NCI-H128 (cell line): ENCODE measurements around the gene GAPDHS.

Experiments
- DNase-seq: peaks from one replicate; lab custom pipeline; 2025; ENCODE audit not compliant: unreplicated experiment; lab: John Stamatoyannopoulos, UW

The GAPDHS gene

DNA sequence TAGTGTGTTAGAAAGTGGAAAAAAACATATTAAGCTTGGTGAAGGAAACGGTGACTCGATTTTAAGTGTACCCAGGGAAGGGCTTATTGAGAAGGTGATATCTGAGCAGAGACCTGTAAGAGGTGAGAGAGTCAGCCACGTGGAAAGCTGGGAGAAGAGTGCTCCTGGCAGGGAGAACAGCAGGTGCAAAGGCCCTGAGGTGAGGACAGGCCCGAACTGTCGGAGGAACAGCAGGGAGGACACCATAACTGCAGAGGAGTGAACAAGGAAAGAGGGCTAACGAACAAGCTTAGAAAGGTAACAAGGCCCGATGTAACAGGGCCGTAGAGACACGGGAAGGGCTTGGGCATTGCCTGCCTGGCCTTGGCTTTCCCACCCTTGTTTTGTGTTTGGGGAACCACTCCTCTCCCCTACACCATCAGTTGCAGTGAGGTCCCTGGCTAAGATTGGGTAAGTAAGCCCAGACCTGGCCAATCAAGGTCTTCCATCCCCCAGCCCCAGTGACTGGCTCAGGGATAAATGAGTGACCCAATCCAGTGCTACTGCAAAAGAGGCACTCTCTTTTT is 22.9 kb downstream of the GAPDHS start:
- no peak for DNase-seq

DNA sequence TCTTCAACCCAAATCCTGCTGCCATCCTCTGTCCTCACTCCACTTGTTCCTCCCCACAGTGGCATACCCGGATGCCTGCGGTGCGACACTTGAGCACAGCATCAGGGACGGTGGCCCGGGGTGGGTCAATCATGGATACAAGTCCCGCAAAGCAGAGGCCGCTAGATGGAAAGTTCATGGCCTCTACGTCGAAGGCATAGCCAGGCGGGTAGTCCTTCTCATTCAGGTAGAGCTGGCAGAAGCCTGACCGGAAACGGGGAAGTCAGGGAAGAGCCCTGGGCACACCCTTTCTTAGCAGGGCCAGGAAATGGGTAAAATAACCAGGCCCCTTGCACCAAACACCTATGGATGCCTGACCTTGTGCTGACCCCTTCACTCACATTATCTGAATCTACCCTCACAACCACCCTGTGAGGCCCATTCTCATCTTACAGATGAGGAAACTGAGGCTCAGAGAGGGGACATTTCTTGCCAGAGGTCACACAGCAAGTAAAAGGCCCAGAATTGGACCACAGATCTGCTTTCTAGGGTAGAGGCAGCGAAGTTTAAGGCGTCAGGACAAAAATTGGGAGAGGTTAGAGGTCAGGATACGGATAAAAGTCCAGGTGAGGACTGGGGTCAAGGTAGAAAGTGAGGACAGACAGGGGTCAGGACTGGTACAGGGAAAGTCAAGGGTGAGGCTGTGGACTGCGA is 23.7 kb downstream of the GAPDHS start:
- DNase-seq: no peak

DNA sequence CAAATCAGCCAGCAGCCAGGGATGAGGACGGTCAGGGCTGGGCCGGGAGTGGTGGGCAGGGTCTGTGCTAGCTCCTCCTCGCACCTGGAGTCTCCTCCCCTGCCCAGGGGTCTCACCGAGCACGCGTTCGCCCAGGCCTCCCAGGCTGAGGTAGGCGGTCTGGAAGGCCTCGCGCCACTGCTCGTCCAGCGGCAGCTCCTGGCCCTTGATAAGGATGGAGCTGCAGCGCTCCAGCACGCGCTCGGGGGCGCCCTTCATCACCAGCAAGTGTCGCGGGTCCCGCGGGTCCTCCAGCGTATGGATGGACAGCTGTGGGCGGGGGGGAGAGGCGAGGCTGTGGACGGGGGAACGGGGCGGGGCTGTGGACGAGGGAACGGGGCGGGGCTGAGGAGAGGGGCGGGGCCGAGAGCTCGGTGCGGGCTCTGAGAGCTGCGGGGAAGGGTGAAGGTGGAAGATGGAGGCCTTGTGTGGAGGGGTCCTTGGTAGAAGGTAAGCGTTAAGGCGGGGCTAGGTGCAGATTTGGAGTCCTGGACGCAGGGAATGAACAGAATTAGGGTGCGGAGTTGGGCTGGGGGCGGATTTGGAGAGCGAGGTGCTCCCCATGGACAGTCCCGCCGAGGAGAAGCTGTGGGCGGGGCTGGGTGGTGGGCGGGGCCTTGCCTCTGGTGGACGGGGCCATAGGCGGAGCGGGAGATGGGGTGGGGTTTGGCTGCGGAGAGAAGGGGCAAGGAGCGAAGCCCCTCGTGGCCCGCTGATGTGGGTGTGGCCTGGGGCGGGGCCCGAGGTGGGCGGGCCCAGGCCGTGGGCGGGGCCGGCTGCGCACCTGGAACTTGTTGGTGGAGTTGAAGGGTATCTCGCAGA is 24.5 kb downstream of the GAPDHS start:
- no peak for DNase-seq

DNA sequence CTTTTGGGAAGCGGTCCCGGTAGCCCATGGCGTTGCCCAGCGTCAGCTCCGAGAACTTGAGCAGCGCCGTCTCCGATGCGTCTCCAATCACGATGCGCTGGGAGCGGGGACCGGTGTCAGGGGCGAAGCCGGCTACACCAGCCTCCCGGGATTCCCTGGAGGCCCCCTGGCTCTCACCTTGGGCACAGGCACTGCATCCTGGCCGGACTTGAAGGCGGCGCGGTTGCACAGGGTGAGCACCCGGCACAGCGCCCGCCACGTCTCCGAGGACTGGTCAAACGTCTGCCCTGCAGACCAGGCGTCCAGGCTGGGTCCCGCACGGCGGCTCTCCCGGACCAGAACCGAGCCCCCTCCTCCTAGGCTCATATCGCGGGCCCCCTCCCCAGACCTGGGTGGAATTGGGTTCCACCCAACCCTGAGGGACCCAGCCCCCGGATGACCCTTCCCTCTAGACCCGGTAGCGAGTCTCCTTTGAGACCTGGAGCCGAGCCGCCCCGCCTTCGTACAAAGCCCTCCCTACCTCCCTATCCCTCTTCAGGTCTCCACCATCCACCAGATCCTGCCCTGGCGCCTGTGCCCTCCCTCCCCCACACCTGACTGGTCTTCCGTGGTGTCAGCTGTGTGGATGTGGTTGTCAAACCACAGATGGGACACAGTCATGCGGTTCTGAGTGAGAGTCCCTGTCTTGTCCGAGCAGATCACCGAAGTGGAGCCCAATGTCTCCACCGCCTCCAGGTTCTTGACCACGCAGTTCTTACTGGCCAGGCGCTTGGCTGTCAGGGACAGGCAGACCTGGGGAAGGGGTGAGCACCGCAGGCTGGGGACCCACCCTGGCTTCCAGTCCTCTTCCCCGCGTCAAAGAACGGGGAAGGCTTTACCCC is 25.4 kb downstream of the GAPDHS start:
- no peak for DNase-seq

DNA sequence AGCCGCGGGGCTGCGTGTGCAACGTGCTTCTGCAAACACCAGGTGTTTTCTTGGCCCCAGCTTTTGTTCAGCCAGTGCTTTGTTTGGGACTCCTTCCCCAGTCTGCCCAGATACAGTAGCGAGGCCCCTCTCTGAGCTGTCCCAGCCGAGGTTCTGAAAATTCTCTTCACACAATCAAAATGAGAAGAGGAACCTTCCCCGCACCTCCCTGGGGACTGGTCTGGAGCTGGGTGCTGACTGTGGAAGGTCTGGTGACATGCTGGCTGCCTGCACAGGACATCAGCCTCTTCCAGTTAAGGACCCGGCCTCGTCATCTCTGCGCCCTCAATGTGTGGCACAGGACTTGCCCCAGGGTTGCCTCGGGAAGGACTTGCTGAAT is 26.0 kb downstream of the GAPDHS start:
- no peak for DNase-seq

DNA sequence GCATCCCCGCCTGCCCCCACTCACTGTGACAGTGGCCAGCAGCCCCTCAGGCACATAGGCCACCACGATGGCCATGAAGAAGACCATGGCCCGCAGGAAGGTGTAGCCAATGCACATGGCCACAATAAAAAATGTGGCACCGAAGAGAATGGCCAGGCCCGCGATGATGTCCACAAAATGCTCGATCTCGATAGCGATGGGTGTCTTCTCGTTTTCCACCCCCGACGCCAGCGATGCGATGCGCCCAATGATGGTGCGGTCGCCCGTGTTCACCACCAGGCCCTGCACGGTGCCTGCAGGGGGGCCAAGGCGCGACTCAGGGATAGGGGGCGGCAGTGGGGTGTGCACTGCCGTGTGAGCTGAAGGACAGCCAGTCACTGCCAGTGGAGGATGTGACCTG is 26.5 kb downstream of the GAPDHS start:
- DNase-seq: no peak

DNA sequence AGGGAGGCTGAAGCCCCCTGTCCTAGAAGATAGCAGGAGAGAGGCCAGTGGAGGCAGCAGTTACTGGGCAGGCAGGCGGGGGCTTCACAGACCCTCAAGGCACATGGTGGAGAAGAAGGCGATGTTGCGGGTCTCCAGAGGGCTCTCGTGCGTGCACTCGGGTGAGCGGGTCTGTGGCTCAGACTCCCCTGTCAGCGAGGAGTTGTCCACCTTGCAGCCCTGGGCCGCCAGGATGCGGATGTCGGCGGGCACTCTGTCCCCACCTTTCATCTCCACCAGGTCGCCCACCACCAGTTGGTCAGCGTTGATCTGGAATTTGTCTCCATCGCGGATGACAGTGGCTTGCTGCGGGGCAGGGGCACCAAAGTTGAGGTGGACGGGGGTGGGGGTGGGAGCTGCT is 27.0 kb downstream of the GAPDHS start:
- DNase-seq: no peak

DNA sequence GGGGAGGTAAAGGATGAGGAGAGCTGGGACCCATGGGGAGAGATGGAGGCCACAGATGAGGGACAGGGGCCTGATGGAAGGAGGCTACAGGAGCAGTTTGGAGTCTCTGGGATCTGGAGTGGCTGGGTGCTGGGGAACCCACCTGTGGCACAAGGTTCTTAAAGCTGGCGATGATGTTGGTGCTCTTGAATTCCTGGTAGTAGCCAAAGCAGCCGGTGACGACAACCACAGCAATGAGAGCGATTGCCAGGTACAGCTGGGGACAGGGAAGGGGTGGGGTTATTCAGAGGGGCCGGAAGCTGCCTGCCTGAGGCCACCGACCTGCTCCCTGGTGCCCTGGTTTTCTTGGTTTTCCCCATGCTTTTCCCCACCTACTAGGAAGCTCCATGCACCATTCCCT is 27.4 kb downstream of the GAPDHS start:
- no peak for DNase-seq

DNA sequence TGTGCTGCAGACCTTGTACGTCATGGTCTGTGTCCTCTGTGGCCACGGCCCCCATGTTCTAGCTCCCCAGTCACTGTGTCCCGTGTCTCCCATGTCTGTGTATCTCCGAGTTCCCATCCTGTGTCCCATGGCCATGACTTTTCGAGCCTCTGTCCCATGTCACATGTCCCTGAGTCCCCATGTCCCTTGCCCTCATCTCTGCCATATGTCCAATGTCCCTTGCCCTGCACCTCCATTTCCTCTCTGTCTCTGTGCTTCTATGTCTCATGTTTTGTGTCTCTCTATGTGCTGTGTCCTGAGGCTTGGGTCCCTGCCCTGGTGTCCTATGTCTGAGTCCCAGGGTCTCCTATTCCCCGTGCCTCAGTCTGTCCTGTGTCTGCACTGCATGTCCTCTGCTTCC is 28.2 kb downstream of the GAPDHS start:
- no peak for DNase-seq

DNA sequence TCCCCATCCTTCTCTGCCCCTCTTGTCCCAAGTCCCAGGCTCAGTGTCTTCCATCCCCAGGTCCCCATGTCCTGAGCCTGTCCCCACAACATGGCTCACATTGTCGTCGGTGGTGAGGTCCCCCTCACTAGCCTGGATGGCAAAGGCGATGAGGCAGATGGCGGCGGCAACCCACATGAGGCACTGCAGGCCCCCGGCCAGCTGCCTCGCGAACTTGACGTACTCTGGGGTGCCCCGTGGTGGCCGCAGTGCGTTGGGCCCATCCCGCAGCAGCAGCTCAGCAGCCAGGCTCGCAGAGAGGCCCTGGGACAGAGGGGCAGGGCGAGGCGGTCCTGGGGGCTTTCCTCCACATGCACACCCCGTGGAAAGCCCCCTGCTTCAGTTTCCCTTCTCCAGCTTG is 29.1 kb downstream of the GAPDHS start:
- no peak for DNase-seq

DNA sequence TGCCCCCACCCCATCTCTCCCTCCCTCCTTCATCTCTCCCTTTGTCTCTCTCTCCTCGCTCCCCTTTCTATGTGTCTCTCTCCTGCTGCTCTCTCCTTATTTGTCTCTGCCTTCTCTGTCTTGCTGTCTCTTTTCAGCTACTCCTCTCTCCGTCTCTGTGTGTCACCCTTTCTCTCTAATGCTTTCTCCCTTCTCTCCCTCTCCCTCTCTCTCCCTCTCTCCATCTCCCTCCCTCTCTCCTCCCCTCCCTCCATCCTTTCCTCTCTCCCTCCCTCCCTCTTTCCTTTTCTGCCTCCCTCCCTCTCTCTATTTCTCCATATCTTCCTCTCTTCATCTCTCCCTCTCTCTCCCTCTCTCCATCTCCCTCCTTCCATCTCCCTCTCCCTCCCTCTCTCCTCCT is 29.5 kb downstream of the GAPDHS start:
- no peak for DNase-seq

DNA sequence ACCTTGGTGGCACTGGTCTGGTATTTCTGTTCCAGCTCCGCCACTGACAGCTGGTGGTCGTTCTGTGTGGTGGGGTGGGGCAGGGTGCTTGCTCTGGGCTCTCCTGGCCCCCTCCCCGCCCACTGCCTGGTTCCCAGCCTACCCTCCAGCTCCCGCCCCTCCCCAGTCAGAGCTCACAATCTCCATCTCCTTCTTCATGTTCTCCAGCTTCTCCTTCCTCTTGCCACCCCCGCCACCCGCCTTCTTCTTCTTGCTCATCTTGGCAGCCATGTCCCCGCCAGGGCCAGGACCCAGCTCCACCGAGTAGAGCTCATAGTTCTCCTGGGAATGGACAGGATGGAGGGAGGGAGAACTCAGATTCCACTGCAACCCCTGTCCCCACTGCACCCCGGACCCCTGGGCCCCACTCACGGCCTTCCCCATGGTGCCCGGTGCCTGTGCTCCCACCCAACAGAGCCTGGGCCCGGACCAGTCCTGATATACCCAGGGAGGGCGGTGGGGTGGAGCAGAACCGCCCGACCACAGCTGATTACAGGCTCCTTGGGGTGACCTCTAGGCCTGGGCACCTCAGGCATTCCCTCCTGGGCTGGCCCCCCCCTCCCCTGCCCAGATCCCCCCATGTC is 30.1 kb downstream of the GAPDHS start, which contains the start of gene ATP4A:
TSS of gene ATP4A (minus strand) at position 452 of the 623 bp plus-strand sequence. CDS start at position 423, 29 bp downstream.
- DNase-seq: no peak

DNA sequence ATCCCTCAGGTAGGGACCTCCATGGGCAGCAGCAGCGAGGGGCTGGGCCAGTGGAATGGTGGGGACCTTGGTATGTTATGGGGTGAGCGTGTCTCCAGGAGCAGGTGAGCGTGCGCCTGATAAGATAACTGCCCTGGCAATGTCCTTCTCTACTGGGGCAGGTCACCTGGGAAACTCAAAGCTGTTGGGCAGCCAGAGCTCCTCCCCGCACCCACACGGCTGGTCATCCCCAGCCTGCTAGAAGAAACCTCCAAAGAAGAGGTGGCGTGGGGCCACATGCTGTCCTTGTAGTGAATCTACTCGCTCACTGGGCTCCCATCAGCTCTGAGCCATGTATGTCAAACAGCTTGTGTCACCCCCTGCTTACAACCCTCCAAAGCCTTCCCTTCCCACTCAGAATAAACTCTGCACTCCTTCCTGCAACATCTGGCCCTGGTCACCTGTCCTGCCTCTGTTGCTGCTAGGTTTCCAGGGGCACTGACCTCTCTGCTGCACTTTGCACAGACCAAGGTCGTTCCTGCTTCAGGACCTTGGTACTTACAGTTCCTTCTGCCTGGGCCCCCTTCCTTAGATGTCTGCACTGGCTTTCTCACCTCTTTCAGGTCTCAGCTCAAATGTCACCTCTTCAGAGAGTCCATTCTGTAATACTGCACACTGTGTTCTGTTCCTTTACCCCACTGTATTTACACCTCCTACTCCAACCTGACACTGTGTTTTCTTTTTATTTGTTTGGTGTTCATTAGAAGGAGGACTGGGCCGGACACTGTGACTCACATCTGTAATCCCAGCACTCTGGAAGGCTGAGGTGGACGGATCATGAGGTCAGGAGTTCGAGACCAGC is 32.0 kb downstream of the GAPDHS start:
- DNase-seq: no peak

DNA sequence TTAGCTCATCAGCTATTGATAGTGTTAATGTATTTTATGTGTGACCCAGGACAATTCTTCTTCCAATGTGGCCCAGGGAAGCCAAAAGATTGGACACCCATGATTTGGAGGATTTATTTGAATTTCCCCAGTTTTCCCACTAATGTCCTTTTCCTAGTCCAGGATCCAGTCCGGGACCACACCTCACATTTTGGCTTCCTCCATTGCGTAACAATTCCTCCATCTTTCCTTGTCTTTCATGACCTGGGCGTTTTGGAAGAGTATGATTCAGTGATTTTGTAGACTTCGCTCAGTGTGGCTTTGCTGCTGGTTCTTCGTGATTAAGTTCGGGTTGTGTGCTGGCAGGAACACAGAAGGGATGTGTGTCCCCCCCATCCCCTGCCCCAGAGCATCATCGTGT is 33.5 kb downstream of the GAPDHS start:
- no peak for DNase-seq

DNA sequence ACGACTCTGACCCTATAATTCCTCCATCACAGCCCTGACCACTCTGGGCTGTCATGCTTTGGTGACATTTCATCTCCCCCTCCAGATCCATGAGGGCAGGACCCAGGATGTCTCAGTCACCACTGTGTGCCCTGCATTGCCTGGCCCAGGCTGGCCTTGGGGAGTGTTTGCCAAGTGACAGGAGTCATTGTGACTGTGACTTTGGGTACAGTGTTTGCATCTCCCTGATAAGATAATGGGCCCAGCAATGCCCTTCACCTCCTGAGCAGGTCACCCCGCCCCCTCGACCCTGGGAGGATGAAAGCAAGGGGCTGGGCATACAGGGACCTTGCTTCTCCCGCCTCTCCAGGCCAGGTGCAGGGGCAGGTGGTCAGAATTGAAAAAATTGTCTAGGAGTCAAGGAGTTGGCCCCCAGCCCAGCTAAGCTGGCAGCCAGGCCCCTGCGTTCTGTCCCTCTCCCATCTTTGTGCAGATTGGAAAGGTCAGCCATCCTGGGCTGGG is 36.1 kb downstream of the GAPDHS start:
- DNase-seq: no peak

DNA sequence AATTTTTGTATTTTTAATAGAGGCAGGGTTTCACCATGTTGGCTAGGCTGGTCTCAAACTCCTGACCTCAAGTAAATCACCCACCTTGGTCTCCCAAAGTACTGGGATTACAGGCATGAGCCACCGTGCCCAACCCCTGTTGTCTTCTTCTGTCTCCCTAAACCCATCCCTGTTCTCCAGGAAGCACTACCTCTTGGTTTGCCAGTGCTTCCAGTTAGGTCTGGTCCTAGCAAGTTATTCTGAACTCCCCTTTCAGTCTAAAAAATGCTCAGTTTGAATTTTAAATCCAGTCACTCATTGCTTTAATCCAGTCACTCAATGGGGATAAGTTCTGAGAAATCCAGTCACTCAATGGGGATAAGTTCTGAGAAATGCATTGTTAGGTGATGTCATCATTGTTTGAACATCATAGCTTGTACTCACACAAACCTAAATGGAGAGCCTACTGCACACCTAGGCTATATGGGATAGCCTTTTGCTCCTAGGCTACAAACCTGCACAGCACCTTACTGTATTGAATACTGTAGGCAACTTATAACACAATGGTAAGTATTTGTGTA is 38.2 kb downstream of the GAPDHS start:
- DNase-seq: no peak

DNA sequence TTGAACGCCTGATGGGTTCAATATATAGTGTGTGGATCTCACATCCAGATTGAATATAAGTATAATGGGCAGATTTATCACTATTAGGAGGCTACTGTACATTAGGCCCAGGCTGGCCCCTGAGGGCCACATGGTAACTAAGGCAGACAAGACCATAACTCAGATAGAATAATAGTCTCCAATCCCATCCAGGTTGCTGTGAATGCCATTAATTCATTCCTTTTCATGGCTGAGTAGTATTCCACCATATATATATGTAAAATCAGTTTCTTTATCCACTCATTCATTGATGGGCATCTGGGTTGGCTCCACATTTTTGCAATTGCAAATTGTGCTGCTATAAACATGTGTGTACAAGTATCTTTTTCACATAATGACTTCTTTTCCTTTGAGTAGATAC is 44.7 kb downstream of the GAPDHS start:
- no peak for DNase-seq

DNA sequence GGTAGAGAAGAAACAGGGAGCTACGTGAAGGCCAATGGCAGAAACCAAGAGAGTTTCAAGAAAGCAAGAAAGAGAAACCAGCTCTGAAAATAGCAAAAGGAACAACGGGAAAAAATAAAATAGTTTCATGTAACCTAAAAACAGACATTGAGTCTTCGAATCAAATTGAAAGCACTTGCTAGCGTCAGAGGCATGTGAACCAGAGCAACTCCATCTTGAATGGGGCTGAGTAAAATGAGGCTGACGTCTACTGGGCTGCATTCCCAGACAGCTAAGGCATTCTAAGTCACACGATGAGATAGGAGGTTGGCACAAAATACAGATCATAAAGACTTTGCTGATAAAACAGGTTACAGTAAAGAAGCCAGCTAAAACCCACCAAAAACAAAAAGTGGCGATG is 45.5 kb downstream of the GAPDHS start:
- no peak for DNase-seq

DNA sequence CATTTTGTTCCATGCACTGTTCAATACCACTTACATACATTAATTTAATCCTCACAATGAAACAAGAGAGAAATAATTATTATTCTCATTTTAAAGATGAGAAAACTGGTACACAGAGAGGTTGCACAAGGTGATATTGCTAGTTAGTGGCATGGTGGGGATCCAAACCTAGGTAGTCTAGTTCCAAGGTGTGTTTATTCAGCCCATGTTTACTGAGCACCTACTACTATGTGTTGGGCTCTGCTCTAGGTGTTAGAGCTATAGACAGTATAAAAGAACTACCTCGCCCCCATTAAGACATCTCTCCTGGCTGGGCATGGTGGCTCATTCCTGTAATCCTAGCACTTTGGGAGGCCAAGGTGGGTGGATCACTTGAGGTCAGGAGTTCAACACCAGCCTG is 49.5 kb downstream of the GAPDHS start:
- DNase-seq: no peak
